ENCODE results near the gene NME7.

Gene NME7

GRCh38 chr1:169149555-169150286, 217.9 kb downstream of the NME7 start:
- ChIA-PET CTCF (no interaction called here), POLR2A (no interaction called here)
- DNase-seq (ENCODE audit: extremely low spot score): no peak
- TF ChIP-seq CTCF (IDR thresholded peaks at IDR 0.05; ENCODE audit: control extremely low read depth, extremely low read depth, low read depth, missing control alignments): no peak

- CTCF ChIA-PET: interaction anchor here (1.0 to 1.8 kb wide), 2 partner anchors 17 to 806 kb away, joined by 3 to 4 read pairs; no protein-coding TSS in a partner anchor
Measured at GRCh38 chr1:169148472-169149252, 218.9 kb downstream of the NME7 start.

GRCh38 chr1:169146576-169147214, 220.9 kb downstream of the NME7 start:
- CTCF ChIA-PET: interaction anchor here (1.8 kb wide), 2 partner anchors 27 to 804 kb away, joined by 3 to 4 read pairs; no protein-coding TSS in a partner anchor
- no peak for TF ChIP-seq CTCF (IDR thresholded peaks at IDR 0.05; ENCODE audit: control extremely low read depth, extremely low read depth, low read depth, missing control alignments)
- no peak for DNase-seq (ENCODE audit: extremely low spot score)
- POLR2A ChIA-PET: no interaction called here

More at GRCh38 chr1:169148472-169149252, 218.9 kb downstream of the NME7 start:
- peak; percentile 28 for DNase-seq (ENCODE audit: extremely low spot score)
- POLR2A ChIA-PET: no interaction called here
- TF ChIP-seq CTCF (IDR thresholded peaks at IDR 0.05; ENCODE audit: control extremely low read depth, extremely low read depth, low read depth, missing control alignments): no peak

- DNase-seq (ENCODE audit: extremely low spot score): no peak
- POLR2A ChIA-PET: no interaction called here
- TF ChIP-seq CTCF (IDR thresholded peaks at IDR 0.05; ENCODE audit: control extremely low read depth, extremely low read depth, low read depth, missing control alignments): no peak
- CTCF ChIA-PET: interaction anchor here (1.2 to 1.5 kb wide), 2 partner anchors 34 to 40 kb away, joined by 3 to 6 read pairs; no protein-coding TSS in a partner anchor
Measured at GRCh38 chr1:169144941-169145626, 222.5 kb downstream of the NME7 start.

GRCh38 chr1:169143984-169144383, 223.6 kb downstream of the NME7 start:
- no peak for TF ChIP-seq CTCF (IDR thresholded peaks at IDR 0.05; ENCODE audit: control extremely low read depth, extremely low read depth, low read depth, missing control alignments)
- ChIA-PET POLR2A (no interaction called here), CTCF (interaction anchor here (1.2 to 1.5 kb wide), 4 partner anchors 9 to 41 kb away, joined by 3 to 6 read pairs (median 4); no protein-coding TSS in a partner anchor)
- no peak for DNase-seq (ENCODE audit: extremely low spot score)

GRCh38 chr1:169143346-169143745, 224.3 kb downstream of the NME7 start:
- no peak for TF ChIP-seq CTCF (IDR thresholded peaks at IDR 0.05; ENCODE audit: control extremely low read depth, extremely low read depth, low read depth, missing control alignments)
- no peak for DNase-seq (ENCODE audit: extremely low spot score)
- ChIA-PET POLR2A (no interaction called here), CTCF (interaction anchor here (1.3 to 1.4 kb wide), 2 partner anchors 9 to 11 kb away, joined by 3 to 4 read pairs; no protein-coding TSS in a partner anchor)
